Measurements from ENCODE around the gene CLDN20.

- TF ChIP-seq CTCF (IDR thresholded peaks at IDR 0.05) = no peak
- TF ChIP-seq EP300 (IDR thresholded peaks at IDR 0.05) = no peak
- TF ChIP-seq POLR2A (IDR thresholded peaks at IDR 0.05) = no peak
These were observed 2.2 kb downstream of the CLDN20 start for GRCh38 chr6:155265843-155266535.
